ENCODE measurements around the gene CERS6. TPM values are rescaled to one million over a fixed set of nuclear protein-coding genes. Genes with fewer than 3 reads are reported as not detected.

CERS6 gene
- total and polyA plus RNA-seq, 3 donors from 2014 or later = 24.7 to 71.0 (median 59.4) TPM

GRCh38 chr2:168712053-168712452 lies 256.0 kb downstream of the CERS6 start:
- Histone ChIP-seq H3K9me3 (no peaks in the 10 kb centered on the region), H3K4me3 (no peak overlapping the region), H3K27me3 (no peaks in the 10 kb centered on the region), H3K4me1 (no peaks in the 10 kb centered on the region), H3K36me3 (ENCODE audit: low read depth, missing control alignments) (no peaks in the 10 kb centered on the region), H3K27ac (no peak overlapping the region)
- intact Hi-C loops (cut with DNase I; ENCODE audit: low total_unique reads) = no loop called here
- TF ChIP-seq, protein P1, sequence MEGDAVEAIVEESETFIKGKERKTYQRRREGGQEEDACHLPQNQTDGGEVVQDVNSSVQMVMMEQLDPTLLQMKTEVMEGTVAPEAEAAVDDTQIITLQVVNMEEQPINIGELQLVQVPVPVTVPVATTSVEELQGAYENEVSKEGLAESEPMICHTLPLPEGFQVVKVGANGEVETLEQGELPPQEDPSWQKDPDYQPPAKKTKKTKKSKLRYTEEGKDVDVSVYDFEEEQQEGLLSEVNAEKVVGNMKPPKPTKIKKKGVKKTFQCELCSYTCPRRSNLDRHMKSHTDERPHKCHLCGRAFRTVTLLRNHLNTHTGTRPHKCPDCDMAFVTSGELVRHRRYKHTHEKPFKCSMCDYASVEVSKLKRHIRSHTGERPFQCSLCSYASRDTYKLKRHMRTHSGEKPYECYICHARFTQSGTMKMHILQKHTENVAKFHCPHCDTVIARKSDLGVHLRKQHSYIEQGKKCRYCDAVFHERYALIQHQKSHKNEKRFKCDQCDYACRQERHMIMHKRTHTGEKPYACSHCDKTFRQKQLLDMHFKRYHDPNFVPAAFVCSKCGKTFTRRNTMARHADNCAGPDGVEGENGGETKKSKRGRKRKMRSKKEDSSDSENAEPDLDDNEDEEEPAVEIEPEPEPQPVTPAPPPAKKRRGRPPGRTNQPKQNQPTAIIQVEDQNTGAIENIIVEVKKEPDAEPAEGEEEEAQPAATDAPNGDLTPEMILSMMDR (IDR thresholded peaks at IDR 0.05) = no peak
- no peak for TF ChIP-seq POLR2A (IDR thresholded peaks at IDR 0.05)
- DNase-seq = no peak
- 36 to 50% methylated on average over 1 of the region's 1 CpG for WGBS, 2 donors

GRCh38 chr2:168713325-168713724 lies 257.3 kb downstream of the CERS6 start:
- intact Hi-C loops (cut with DNase I; ENCODE audit: low total_unique reads) = no loop called here
- no peaks in the 10 kb centered on the region for H3K27me3 ChIP-seq
- H3K36me3 ChIP-seq (ENCODE audit: low read depth, missing control alignments) = no peaks in the 10 kb centered on the region
- TF ChIP-seq, protein P1 (IDR thresholded peaks at IDR 0.05) = no peak
- no peak for TF ChIP-seq POLR2A (IDR thresholded peaks at IDR 0.05)
- H3K27ac ChIP-seq = no peak overlapping the region
- no peaks in the 10 kb centered on the region for H3K9me3 ChIP-seq
- H3K4me3 ChIP-seq = no peak overlapping the region
- DNase-seq = no peak
- no peaks in the 10 kb centered on the region for H3K4me1 ChIP-seq
- 88 to 100% methylated on average over 1 of the region's 1 CpG for WGBS, 2 donors

GRCh38 chr2:168715849-168716248 lies 259.8 kb downstream of the CERS6 start:
- intact Hi-C loops (cut with DNase I; ENCODE audit: low total_unique reads) = no loop called here
- Histone ChIP-seq H3K4me3 (no peak overlapping the region), H3K9me3 (no peaks in the 10 kb centered on the region), H3K27me3 (no peaks in the 10 kb centered on the region), H3K36me3 (ENCODE audit: low read depth, missing control alignments) (no peaks in the 10 kb centered on the region), H3K27ac (no peak overlapping the region), H3K4me1 (no peaks in the 10 kb centered on the region)
- TF ChIP-seq, protein P1 (IDR thresholded peaks at IDR 0.05) = no peak
- no peak for TF ChIP-seq POLR2A (IDR thresholded peaks at IDR 0.05)
- DNase-seq = no peak
- 94 to 95% methylated on average over 2 of the region's 2 CpGs for WGBS, 2 donors

GRCh38 chr2:168716839-168717238 lies 260.8 kb downstream of the CERS6 start:
- H3K4me1 ChIP-seq = no peaks in the 10 kb centered on the region
- no peaks in the 10 kb centered on the region for H3K36me3 ChIP-seq (ENCODE audit: low read depth, missing control alignments)
- no peaks in the 10 kb centered on the region for H3K27me3 ChIP-seq
- no peaks in the 10 kb centered on the region for H3K9me3 ChIP-seq
- TF ChIP-seq POLR2A (IDR thresholded peaks at IDR 0.05) = no peak
- TF ChIP-seq, protein P1 (IDR thresholded peaks at IDR 0.05) = no peak
- no peak for DNase-seq
- H3K4me3 ChIP-seq = no peak overlapping the region
- H3K27ac ChIP-seq = no peak overlapping the region
- intact Hi-C loops (cut with DNase I; ENCODE audit: low total_unique reads) = no loop called here

GRCh38 chr2:168717790-168718502 lies 261.9 kb downstream of the CERS6 start:
- no peak for DNase-seq
- no peak overlapping the region for H3K27ac ChIP-seq
- H3K36me3 ChIP-seq (ENCODE audit: low read depth, missing control alignments) = no peaks in the 10 kb centered on the region
- H3K27me3 ChIP-seq = no peaks in the 10 kb centered on the region
- H3K9me3 ChIP-seq = no peaks in the 10 kb centered on the region
- 73 to 89% methylated on average over 3 of the region's 3 CpGs for WGBS, 2 donors
- H3K4me3 ChIP-seq = no peak overlapping the region
- intact Hi-C loops (cut with DNase I; ENCODE audit: low total_unique reads) = no loop called here
- TF ChIP-seq, protein P1 (IDR thresholded peaks at IDR 0.05) = no peak
- TF ChIP-seq POLR2A (IDR thresholded peaks at IDR 0.05) = no peak
- H3K4me1 ChIP-seq = no peaks in the 10 kb centered on the region

Data from testis (tissue), 3 donors.